GM12873 (cell line): ENCODE data around the gene CELF4.

Experiments
- TF ChIP-seq, protein P1 (sequence below): IDR thresholded peaks from 2 replicates; pipeline ENCODE4 v1.5.1; 2012; ENCODE audit warnings: low read depth, mild to moderate bottlenecking, moderate library complexity, low read length, control low read depth; ENCODE audit not compliant: insufficient read depth; ENCODE audit errors: missing control alignments

CELF4 gene

DNA sequence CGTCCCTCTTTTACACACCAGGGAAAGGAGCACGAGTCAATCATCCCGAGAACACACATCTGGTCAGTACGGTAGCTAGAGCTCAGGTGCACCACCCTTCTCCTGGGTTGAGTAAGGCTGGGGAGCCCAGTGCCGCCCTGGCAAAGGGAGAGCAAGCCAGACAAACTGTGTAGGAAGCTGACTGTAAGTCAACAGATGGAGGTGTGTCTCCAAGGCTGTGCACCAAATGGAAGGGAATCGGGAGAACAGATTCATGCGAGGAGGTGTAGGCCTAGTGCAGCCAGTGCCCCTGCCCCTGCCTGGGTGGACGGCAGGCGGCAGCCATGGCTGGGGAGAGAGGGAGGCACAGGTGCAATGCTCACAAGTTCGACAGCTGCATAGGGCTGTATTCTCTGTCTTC lies 65.7 kb downstream of the CELF4 start:
- TF ChIP-seq, protein P1, sequence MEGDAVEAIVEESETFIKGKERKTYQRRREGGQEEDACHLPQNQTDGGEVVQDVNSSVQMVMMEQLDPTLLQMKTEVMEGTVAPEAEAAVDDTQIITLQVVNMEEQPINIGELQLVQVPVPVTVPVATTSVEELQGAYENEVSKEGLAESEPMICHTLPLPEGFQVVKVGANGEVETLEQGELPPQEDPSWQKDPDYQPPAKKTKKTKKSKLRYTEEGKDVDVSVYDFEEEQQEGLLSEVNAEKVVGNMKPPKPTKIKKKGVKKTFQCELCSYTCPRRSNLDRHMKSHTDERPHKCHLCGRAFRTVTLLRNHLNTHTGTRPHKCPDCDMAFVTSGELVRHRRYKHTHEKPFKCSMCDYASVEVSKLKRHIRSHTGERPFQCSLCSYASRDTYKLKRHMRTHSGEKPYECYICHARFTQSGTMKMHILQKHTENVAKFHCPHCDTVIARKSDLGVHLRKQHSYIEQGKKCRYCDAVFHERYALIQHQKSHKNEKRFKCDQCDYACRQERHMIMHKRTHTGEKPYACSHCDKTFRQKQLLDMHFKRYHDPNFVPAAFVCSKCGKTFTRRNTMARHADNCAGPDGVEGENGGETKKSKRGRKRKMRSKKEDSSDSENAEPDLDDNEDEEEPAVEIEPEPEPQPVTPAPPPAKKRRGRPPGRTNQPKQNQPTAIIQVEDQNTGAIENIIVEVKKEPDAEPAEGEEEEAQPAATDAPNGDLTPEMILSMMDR, result no peak

DNA sequence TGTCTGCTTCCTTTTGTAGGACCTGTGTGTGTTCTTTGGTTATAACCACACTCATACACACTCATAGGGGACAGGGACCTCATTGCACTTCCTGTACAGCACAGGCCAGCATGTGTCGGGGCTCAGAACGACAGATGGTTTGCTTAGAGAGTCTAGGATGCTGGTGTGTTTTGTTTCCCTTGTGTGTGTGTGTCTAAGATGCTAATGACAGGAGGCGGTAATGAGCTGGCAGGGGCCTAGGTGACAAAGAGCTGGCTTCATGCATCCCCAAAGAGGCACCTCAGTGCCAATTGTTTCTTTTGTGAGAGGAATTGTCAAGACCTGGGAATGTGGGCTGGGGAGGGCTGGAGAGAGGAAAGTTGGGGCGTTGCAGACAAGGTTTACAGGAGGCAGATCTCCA lies 66.6 kb downstream of the CELF4 start:
- TF ChIP-seq, protein P1, result no peak

DNA sequence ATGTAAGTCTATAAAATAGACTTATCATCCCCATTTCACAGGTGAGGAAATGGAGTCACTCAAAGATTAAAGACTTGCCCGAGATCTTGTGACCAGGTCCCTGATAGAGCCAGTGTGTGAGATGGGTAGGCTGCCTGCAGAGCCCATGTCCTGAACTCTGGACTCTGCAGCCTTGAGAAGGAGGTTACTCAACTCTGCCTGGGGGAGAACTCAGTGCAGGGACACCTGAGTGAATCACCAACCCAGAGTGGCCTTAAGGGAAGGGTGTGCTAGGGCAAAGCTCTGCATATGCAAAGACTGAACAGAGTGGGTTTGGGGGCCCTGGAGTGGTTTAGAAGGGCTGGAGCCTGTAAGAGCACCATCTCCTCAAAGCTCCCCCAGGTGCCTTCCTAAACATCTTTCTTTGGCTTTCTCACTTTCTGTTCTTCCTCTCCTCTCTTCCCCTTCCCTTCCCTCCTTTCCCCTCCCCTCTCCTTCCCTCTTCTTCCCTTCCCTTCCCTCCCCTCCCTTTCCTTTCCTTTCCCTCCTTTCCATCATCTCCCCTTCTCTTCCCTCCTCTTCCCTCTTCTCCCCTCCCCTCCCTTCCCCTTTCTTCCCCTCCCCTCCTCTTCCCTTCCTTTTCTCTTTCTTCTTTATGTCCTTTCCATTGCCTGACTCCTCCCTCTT lies 67.6 kb downstream of the CELF4 start:
- TF ChIP-seq, protein P1, result no peak

DNA sequence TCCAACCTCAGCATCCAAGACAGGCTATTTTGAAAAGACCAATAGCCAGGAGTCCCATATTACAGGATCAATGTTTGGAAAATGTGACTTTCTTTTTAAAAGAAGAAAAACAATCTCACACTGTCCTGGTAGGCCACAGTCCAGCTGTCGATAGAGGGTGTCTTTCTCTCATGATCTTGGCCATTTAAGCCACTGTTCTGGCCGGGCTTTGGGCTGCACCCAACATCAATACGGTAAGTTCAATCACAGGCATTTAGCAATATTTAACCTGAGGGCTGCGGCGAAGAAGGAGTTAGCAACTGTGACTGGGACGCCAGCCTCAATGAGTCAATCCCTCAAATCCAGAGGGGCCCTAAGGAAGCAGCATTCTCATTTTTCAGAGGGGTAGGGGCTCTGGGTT lies 69.0 kb downstream of the CELF4 start:
- TF ChIP-seq, protein P1, result no peak

DNA sequence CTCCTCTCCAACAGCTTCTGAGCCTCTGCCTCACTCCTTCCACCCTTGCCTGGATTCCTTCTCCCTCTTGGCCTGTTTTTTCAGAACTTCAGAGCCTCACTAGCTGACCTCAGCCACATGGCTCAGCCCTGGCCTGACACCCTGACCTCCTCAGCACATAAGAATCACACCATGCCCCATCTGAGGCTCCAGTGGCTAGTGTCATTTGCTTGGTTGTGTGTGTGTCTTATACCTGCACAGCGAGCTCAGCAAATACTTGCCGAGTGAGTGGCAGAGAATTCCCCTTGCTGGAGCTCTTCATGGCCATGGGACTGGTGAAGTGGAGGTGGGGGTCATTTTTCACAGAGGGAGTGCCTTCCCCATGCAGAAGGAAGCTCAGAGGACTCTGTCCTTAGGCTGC lies 70.2 kb downstream of the CELF4 start:
- TF ChIP-seq, protein P1, result no peak

DNA sequence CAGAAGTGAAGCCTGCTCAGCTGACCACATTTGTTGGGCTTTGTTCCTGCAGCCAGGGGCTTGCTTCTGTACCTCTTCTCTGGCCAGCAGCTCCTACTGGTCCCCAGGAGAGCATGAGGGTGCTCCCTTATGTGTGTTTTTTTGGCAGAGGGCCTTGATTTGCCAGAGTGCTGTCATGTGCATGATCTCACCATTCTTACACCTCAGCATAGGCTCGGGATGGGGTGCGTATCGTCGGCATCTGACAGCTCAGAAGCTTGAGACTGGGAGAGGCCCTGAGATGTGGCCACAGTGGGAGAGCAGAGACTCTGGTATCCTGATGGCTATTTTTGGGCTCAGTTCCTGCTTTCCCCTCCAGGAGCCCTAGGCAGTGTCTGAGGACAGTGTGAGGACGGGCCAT lies 71.2 kb downstream of the CELF4 start:
- TF ChIP-seq, protein P1, result no peak

DNA sequence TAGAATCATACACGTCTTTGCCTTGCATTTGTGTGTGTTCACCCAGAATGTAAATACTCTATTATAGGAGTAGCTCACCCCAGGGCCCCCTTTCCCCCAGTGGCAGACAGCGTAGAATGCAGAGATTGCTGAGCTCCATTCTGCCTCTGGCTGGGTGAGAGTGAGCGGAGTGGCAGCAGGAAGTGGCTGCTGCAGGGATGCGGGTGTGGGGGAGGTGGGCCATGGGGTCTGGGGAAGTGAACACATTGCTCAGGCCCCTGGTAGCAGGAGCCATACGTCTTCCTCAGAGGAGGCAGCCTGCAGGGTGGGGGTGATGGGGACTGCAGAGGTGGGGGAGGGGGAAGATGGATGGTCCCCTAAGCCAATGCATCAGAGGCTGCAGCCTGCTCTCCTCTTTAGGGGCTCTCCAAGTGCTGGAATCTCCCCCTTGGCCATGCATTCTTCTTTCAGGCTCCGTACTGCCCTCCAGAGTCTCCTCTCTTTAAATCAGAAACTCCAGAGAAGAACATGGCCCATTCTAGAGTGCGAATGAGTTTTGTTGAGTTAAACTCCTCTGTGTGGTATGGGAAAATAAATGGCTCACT lies 72.2 kb downstream of the CELF4 start:
- TF ChIP-seq, protein P1, result no peak
